Upper lobe of left lung (tissue), 4 donors: ENCODE data around the gene VPS39.

Source experiments
- CTCF ChIP-seq, 6 experiments: fragments of 450-650 bp in 4 of 6; fragments of 200-600 bp in 2 of 6; sonication (generic) in 2 of 6; IDR thresholded peaks; one replicate each; pipeline ENCODE4 v1.5.1; 2016 to 2019; ENCODE audit warnings: antibody characterized with exemption in 6 of 6
- POLR2A ChIP-seq, 4 donors: fragments of 450-650 bp; IDR thresholded peaks; one replicate each; pipeline ENCODE4 v1.5.1; 2016 to 2017; ENCODE audit warnings: antibody characterized with exemption in 4 of 4, mild to moderate bottlenecking in 2 of 4
- POLR2AphosphoS5 ChIP-seq, 2 donors: sonication (generic); formaldehyde crosslinking; IDR thresholded peaks; one replicate each; pipeline ENCODE4 v1.5.1; 2017; ENCODE audit warnings: antibody characterized with exemption in 2 of 2

DNA sequence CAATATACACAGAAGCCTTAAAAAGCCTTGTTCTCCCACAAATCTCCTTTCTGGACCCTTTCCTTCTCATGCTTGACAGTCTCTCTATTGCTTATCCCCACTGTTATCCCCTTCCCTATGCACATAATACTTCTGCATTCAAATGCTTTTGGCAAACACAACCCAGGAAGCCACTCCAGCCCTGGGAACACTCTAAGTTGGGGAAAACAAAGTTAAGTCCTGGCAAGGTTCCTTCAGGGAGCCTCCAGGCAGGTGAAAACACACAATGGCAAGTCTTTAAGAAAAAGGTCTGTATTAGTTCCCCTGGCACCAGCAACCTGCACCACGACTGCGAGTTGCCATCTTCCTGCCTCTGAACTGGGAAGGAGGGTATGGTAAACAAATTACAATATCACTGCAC is 45.2 kb upstream of the VPS39 start:
- no peak for TF ChIP-seq CTCF (IDR thresholded peaks at IDR 0.05)
- no peak for TF ChIP-seq POLR2A (IDR thresholded peaks at IDR 0.05)
- TF ChIP-seq POLR2AphosphoS5 (IDR thresholded peaks at IDR 0.05) = no peak
